ENCODE data around the gene CLIC3. TPM values are rescaled to one million over a fixed set of nuclear protein-coding genes. Genes with fewer than 3 reads are reported as not detected.

CLIC3 gene
- total RNA-seq, 2 experiments from 2014 or later, result 0.43 to 0.61 TPM

- H3K4me1 Mint-ChIP-seq (ENCODE audit: low read depth), result peaks cover 57% of the 10 kb centered on the region
- peak; percentile 84 for DNase-seq
- H3K4me3 Mint-ChIP-seq, result peak overlapping the region; percentile 37
- ChIA-PET POLR2A (interaction anchor here (0.5 kb wide), 1 partner anchor 598 kb away, joined by 3 read pairs; no protein-coding TSS in a partner anchor), CTCF (interaction anchor here (0.6 to 6.8 kb wide), 17 partner anchors 6 to 303 kb away, joined by 3 to 73 read pairs (median 14); partner anchors contain the start of genes AJM1, MAN1B1, NPDC1 and PTGDS)
- H3K36me3 Mint-ChIP-seq, result no peaks in the 10 kb centered on the region
- H3K27me3 Mint-ChIP-seq, result no peaks in the 10 kb centered on the region
- peak overlapping the region; percentile 72 for H3K27ac Mint-ChIP-seq
- no peaks in the 10 kb centered on the region for H3K9me3 Mint-ChIP-seq
- intact Hi-C loops (cut with micrococcal nuclease), result loop anchor here (5.0 to 10.0 kb wide), 2 partner anchors 34 to 86 kb away; partner anchors contain the start of genes C8G, CLIC3 and FBXW5
Measured at GRCh38 chr9:137030538-137031527, 34.5 kb upstream of the CLIC3 start.

GRCh38 chr9:137030006-137030405 lies 33.6 kb upstream of the CLIC3 start:
- H3K27ac Mint-ChIP-seq, result peak overlapping the region; percentile 72
- intact Hi-C loops (cut with micrococcal nuclease), result loop anchor here (5.0 to 10.0 kb wide), 2 partner anchors 33 to 85 kb away; partner anchors contain the start of genes C8G, CLIC3 and FBXW5
- DNase-seq, result peak; percentile 36
- peak overlapping the region; percentile 37 for H3K4me3 Mint-ChIP-seq
- H3K4me1 Mint-ChIP-seq (ENCODE audit: low read depth), result peaks cover 53% of the 10 kb centered on the region
- POLR2A ChIA-PET, result interaction anchor here (0.6 kb wide), 1 partner anchor 239 kb away, joined by 5 read pairs; the partner anchor contains the start of gene TMEM141
- no peaks in the 10 kb centered on the region for H3K27me3 Mint-ChIP-seq
- no peaks in the 10 kb centered on the region for H3K9me3 Mint-ChIP-seq
- no peaks in the 10 kb centered on the region for H3K36me3 Mint-ChIP-seq
- CTCF ChIA-PET, result interaction anchor here (0.6 to 6.8 kb wide), 50 partner anchors 7 to 302 kb away, joined by 3 to 73 read pairs (median 8); partner anchors contain the start of genes AJM1, CLIC3, CYSRT1 and ENTPD2

GRCh38 chr9:137029058-137029936 lies 32.9 kb upstream of the CLIC3 start:
- H3K4me1 Mint-ChIP-seq (ENCODE audit: low read depth), result peaks cover 46% of the 10 kb centered on the region
- peak; percentile 84 for DNase-seq
- H3K4me3 Mint-ChIP-seq, result peak overlapping the region; percentile 55
- CTCF ChIA-PET, result interaction anchor here (0.6 to 6.8 kb wide), 56 partner anchors 8 to 301 kb away, joined by 3 to 73 read pairs (median 7); partner anchors contain the start of genes AJM1, CLIC3, CYSRT1 and ENTPD2
- H3K27ac Mint-ChIP-seq, result peak overlapping the region; percentile 1
- H3K9me3 Mint-ChIP-seq, result no peaks in the 10 kb centered on the region
- H3K36me3 Mint-ChIP-seq, result no peaks in the 10 kb centered on the region
- POLR2A ChIA-PET, result interaction anchor here (0.6 to 0.8 kb wide), 2 partner anchors 41 to 238 kb away, joined by 3 to 5 read pairs; partner anchors contain the start of genes SAPCD2 and TMEM141
- intact Hi-C loops (cut with micrococcal nuclease), result loop anchor here (5.0 kb wide), 2 partner anchors 38 to 127 kb away; no protein-coding TSS in a partner anchor
- H3K27me3 Mint-ChIP-seq, result no peaks in the 10 kb centered on the region

GRCh38 chr9:137028263-137029057 lies 32.1 kb upstream of the CLIC3 start:
- ChIA-PET CTCF (interaction anchor here (0.7 to 6.8 kb wide), 47 partner anchors 8 to 300 kb away, joined by 3 to 73 read pairs (median 8); partner anchors contain the start of genes AJM1, CLIC3, ENTPD2 and MAN1B1), POLR2A (interaction anchor here (0.8 kb wide), 1 partner anchor 42 kb away, joined by 3 read pairs; the partner anchor contains the start of gene SAPCD2)
- DNase-seq, result peak; percentile 78
- Mint-ChIP-seq H3K36me3 (no peaks in the 10 kb centered on the region), H3K27ac (no peak overlapping the region), H3K27me3 (no peaks in the 10 kb centered on the region), H3K4me3 (peak overlapping the region; percentile 55), H3K9me3 (no peaks in the 10 kb centered on the region), H3K4me1 (ENCODE audit: low read depth) (peaks cover 41% of the 10 kb centered on the region)
- intact Hi-C loops (cut with micrococcal nuclease), result loop anchor here (5.0 kb wide), 2 partner anchors 39 to 126 kb away; no protein-coding TSS in a partner anchor

- intact Hi-C loops (cut with micrococcal nuclease), result loop anchor here (5.0 kb wide), 2 partner anchors 40 to 125 kb away; no protein-coding TSS in a partner anchor
- H3K27me3 Mint-ChIP-seq, result no peaks in the 10 kb centered on the region
- DNase-seq, result no peak
- POLR2A ChIA-PET, result interaction anchor here (1.3 kb wide), 1 partner anchor 32 kb away, joined by 3 read pairs; the partner anchor contains the start of gene CLIC3
- H3K36me3 Mint-ChIP-seq, result no peaks in the 10 kb centered on the region
- no peaks in the 10 kb centered on the region for H3K9me3 Mint-ChIP-seq
- H3K27ac Mint-ChIP-seq, result no peak within 1 kb of the TSS
- CTCF ChIA-PET, result interaction anchor here (1.0 to 6.8 kb wide), 15 partner anchors 9 to 184 kb away, joined by 3 to 73 read pairs (median 18); partner anchors contain the start of genes AJM1, CLIC3, MAN1B1 and PAXX
- peaks cover 37% of the 10 kb centered on the region for H3K4me1 Mint-ChIP-seq (ENCODE audit: low read depth)
- H3K4me3 Mint-ChIP-seq, result peak within 1 kb of the TSS; percentile 68
Measured at GRCh38 chr9:137027369-137028262, 31.2 kb upstream of the CLIC3 start, which contains the start of gene ABCA2. ABCA2 (minus strand) TSS chr9:137028237; CDS start chr9:137028140, 97 bp downstream.

GRCh38 chr9:137026828-137027227 lies 30.5 kb upstream of the CLIC3 start:
- H3K9me3 Mint-ChIP-seq, result no peaks in the 10 kb centered on the region
- ChIA-PET POLR2A (interaction anchor here (1.2 to 1.3 kb wide), 2 partner anchors 8 to 31 kb away, joined by 3 to 5 read pairs; partner anchors contain the start of gene CLIC3), CTCF (interaction anchor here (0.8 to 6.8 kb wide), 4 partner anchors 10 to 51 kb away, joined by 3 to 56 read pairs (median 15); partner anchors contain the start of gene PTGDS)
- peaks cover 29% of the 10 kb centered on the region for H3K4me1 Mint-ChIP-seq (ENCODE audit: low read depth)
- intact Hi-C loops (cut with micrococcal nuclease), result loop anchor here (5.0 kb wide), 2 partner anchors 40 to 125 kb away; no protein-coding TSS in a partner anchor
- H3K4me3 Mint-ChIP-seq, result no peak overlapping the region
- no peak overlapping the region for H3K27ac Mint-ChIP-seq
- H3K36me3 Mint-ChIP-seq, result no peaks in the 10 kb centered on the region
- DNase-seq, result no peak
- H3K27me3 Mint-ChIP-seq, result no peaks in the 10 kb centered on the region

- intact Hi-C loops (cut with micrococcal nuclease), result loop anchor here (5.0 kb wide), 2 partner anchors 41 to 124 kb away; no protein-coding TSS in a partner anchor
- Mint-ChIP-seq H3K36me3 (no peaks in the 10 kb centered on the region), H3K4me3 (no peak overlapping the region), H3K9me3 (no peaks in the 10 kb centered on the region), H3K4me1 (ENCODE audit: low read depth) (peaks cover 26% of the 10 kb centered on the region), H3K27ac (no peak overlapping the region), H3K27me3 (no peaks in the 10 kb centered on the region)
- ChIA-PET CTCF (interaction anchor here (0.8 to 6.8 kb wide), 3 partner anchors 11 to 38 kb away, joined by 3 to 56 read pairs (median 4); no protein-coding TSS in a partner anchor), POLR2A (interaction anchor here (1.2 to 1.3 kb wide), 2 partner anchors 9 to 30 kb away, joined by 3 to 5 read pairs; partner anchors contain the start of gene CLIC3)
- no peak for DNase-seq
Measured at GRCh38 chr9:137026384-137026783, 30.0 kb upstream of the CLIC3 start.

GRCh38 chr9:137025517-137025966 lies 29.2 kb upstream of the CLIC3 start:
- no peak overlapping the region for H3K27ac Mint-ChIP-seq
- no peaks in the 10 kb centered on the region for H3K27me3 Mint-ChIP-seq
- no peaks in the 10 kb centered on the region for H3K9me3 Mint-ChIP-seq
- H3K4me3 Mint-ChIP-seq, result no peak overlapping the region
- intact Hi-C loops (cut with micrococcal nuclease), result loop anchor here (5.0 kb wide), 2 partner anchors 42 to 123 kb away; no protein-coding TSS in a partner anchor
- no peak for DNase-seq
- H3K4me1 Mint-ChIP-seq (ENCODE audit: low read depth), result peaks cover 21% of the 10 kb centered on the region
- no peaks in the 10 kb centered on the region for H3K36me3 Mint-ChIP-seq
- CTCF ChIA-PET, result interaction anchor here (1.2 to 6.8 kb wide), 2 partner anchors 12 to 39 kb away, joined by 3 to 56 read pairs; no protein-coding TSS in a partner anchor
- POLR2A ChIA-PET, result interaction anchor here (1.2 kb wide), 1 partner anchor 10 kb away, joined by 5 read pairs; no protein-coding TSS in a partner anchor

- H3K27ac Mint-ChIP-seq, result no peak overlapping the region
- POLR2A ChIA-PET, result no interaction called here
- H3K36me3 Mint-ChIP-seq, result no peaks in the 10 kb centered on the region
- no peaks in the 10 kb centered on the region for H3K9me3 Mint-ChIP-seq
- intact Hi-C loops (cut with micrococcal nuclease), result no loop called here
- no peak for DNase-seq
- peaks cover 4% of the 10 kb centered on the region for H3K4me1 Mint-ChIP-seq (ENCODE audit: low read depth)
- no peak overlapping the region for H3K4me3 Mint-ChIP-seq
- CTCF ChIA-PET, result interaction anchor here (2.8 kb wide), 1 partner anchor 11 kb away, joined by 14 read pairs; no protein-coding TSS in a partner anchor
- no peaks in the 10 kb centered on the region for H3K27me3 Mint-ChIP-seq
Measured at GRCh38 chr9:137023583-137023991, 27.2 kb upstream of the CLIC3 start.
